Anterior cingulate cortex (tissue), 58 donors: ENCODE data around the gene AFAP1.

ENCODE experiments used
- DNase-seq, 58 donors: peaks; one replicate each; lab custom pipeline; 2025; lab: John Stamatoyannopoulos, UW

AFAP1 gene, protein sequence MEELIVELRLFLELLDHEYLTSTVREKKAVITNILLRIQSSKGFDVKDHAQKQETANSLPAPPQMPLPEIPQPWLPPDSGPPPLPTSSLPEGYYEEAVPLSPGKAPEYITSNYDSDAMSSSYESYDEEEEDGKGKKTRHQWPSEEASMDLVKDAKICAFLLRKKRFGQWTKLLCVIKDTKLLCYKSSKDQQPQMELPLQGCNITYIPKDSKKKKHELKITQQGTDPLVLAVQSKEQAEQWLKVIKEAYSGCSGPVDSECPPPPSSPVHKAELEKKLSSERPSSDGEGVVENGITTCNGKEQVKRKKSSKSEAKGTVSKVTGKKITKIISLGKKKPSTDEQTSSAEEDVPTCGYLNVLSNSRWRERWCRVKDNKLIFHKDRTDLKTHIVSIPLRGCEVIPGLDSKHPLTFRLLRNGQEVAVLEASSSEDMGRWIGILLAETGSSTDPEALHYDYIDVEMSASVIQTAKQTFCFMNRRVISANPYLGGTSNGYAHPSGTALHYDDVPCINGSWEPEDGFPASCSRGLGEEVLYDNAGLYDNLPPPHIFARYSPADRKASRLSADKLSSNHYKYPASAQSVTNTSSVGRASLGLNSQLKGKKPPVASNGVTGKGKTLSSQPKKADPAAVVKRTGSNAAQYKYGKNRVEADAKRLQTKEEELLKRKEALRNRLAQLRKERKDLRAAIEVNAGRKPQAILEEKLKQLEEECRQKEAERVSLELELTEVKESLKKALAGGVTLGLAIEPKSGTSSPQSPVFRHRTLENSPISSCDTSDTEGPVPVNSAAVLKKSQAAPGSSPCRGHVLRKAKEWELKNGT

DNA sequence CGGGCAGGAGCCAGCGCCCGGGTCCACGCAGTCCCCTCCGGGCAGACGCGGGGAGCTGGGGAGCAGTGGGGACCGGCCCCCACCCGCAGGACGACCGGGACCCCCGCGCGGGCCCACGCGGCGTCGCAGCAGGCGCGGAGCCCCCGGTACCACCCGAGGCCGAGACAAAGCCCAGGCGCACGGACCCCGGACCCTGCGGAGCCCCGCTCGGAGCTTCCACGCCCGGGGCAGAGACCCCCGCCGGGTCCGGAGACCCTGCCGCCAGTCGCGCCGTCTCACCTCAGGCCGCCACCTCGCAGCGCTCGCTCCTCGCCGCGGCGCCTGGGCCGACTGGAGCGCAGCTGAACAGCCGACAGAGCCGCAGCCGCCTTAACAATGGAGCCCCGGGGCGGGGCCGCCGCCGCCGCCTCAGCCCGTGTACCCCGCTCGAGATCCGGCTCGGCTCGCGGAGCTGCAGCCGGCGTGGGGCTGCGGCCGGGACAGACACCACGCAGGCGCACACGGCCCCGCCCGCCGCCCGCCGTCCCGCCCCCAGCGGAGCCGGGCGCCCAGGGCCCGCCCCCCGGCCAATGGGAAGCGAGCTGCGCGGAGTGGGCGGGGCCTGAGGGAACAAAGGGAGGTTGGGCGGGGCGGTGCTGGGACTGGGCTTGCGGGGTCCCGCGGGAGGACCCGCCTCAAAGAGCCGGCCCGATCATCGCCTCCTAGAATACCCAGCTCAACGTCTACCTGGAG is at the start of gene AFAP1:
AFAP1 (minus strand) TSS at position 485 of the 732 bp plus-strand sequence. CDS start 67,783 bp downstream, outside the sequence.
- DNase-seq, result peak in 55 of 58 donors; percentile 14 to 88 (median 77)

DNA sequence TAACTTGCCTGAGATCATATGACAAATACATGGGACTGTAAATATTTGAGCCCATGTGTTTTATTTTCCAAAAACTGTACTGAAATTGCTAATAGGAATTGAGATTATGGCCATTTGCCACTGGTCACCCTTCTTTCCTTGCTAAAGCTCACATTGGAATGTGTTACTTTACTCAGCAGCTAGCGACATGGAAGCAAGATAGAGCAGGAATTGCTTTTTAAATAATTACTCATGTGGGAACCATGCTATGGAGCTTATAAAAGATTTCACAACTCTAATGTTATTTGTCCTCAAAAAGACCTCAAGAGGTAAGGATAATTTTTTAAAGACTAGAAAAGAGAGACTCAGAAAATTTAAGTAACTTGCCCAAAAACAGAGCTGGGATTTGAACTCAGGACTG is 48.8 kb upstream of the AFAP1 start:
- no peak for DNase-seq

DNA sequence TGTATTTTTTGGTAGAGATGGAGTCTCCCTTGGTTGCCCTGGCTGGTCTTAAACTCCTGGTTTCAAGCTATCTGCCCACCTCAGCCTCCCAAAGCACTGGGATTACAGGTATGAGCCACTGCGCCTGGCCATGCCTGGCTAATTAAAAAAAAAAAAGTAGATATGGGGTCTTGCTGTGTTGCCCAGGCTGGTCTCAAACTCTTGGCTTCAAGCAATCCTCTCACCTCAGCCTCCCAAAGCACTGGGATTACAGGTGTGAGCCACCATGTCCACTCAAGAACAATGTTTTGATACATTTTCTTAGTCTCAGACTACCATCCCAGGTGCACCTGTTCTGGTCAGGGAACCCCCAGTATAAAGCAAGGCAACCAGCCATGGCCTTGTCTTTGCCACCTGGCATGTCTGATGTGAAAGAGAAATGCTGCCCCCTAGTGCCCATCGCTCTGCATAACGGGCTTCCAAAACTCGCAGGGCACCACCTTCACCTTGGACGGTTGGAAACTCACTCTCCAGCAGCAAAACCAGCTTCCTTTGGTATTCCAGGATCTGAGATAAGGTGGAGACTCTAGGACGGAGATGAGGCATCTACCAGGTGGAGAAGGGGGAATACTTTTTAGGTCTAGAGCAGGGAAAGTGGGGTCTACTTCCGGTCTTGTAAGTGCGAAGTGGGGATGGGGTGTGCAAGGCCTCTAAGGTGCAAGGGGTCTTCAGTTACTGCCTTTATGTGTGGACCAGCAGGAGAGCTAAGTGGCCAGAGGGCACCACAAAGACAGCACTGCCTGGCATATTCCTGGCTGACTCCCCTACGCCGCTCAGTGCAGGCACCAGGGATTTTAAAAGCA is 47.7 kb upstream of the AFAP1 start:
- DNase-seq, result peak in 51 of 58 donors; percentile 6 to 82 (median 42)

DNA sequence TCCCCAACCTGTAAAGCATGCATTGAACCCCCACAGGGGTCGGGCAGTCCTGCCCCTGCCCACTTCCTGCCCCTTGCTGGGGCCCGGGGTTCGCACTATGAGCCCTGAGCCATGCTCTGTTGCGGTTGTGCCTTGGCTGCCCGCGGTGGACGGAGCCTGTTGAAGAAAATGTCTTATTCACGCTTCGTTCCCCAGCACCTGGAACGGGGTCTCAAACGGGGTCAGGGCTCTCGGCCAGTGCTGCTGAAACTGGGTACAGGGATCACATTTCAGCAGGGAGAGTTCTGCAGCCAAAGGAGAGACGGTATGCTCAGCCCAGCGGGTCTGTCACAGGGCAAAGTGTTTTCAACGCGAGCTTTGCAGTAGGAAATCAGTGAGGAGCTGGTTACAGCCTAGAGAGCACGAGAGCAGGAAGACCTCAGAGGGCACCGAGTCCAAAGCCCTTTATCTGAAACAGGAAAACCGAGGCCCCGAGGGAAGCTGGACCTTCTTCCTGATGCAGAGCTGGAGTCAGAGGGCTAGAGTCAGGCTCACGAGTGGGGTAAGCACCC is 46.3 kb upstream of the AFAP1 start:
- no peak for DNase-seq

DNA sequence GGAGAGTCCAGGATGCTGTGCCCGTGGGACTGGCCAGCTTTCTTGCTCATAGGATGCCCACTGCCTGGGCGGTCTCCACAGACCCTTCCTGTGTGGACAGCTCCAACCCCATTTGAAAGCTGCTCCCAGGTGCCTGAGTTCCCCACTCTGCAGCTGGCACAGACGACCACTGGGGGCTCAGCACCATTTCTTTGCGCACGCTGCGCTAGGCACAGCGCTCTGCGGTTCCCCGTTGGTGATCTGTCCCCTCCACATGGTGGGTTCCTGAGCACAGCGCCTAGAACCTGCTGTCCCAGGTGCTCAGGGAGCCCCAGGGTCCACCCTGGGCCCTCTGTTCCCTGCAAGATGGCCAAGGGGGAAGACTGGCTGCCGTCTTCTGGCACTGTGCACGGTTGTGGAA is 45.4 kb upstream of the AFAP1 start:
- DNase-seq, result no peak

DNA sequence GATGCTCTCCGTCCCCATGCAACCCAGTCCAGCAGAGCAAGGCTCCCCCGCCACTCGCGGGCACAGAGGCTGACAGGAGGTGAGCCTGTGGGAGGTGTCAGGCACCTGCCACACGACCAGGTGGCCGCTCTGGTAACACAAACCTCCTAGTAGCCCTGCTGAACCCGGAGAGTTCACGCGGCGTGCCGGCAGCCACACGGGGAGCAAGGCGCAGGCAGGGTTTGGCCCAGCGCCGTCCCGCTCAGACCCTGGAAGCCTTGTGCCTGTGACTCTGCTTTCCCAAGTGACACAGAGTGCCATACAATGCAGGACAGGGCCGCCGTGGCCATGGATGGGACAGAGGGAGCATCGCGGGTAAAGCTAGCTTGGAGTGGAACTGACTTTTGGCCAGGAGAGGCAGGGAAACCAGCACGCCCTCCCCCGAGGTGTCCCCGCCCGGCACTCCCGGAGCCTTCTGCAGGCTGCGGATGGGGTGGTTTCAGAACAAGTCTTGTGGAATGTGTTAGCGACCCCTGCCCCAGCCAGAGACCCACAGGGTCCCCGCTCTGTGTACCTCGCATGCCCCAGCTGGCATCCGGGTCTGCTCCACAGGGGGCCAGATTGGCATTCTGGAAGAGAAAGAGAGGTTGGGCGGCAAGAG is 44.7 kb upstream of the AFAP1 start:
- DNase-seq, result no peak

DNA sequence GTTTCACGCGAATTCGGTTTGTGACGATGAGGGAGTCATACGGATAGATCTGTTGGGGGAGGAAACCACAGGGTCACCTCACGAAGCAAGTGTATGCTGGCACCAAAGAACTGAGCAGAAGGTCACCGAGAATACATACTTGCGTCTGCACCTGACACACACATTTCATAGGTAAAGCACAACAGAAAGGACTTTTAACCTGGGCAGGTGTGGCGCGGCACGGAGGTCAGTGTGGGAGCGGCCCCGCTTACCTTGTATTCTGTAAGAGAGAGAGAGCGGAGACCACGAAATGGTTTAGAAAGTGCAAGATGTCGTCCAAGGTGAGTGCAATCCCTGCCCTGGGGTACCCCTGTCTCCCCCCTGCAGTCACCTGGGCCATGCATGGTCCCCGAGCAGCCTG is 43.6 kb upstream of the AFAP1 start:
- no peak for DNase-seq

DNA sequence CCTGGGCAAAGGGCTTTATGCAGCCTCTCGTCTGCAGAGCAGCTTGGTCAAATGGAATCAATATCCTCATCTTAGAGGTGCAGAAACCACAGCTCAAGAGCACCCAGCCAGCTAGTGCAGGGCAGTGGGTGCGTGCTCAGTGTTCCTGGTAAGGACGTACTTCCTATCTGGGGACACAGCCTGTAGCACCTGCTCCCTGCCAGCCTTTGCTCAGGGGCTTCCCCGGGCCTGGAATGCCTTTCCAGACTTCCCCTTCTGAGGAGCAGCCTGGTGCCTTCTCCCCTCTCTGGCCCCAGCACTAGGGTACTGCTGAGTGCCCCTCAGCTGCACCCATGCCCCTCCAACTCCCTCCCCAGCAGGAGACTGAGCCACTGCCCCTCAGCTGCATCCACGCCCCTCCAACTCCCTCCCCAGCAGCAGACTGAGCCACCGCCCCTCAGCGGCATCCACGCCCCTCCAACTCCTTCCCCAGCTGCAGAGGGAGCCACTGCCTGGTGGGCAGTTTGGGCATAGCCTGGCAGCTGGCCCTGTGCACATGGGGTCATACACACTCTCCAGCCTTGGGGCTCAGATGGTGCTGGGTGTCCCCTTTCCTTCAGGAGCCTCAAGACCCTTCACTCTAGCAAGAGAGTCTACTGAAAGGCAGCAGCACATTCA is 42.2 kb upstream of the AFAP1 start:
- no peak for DNase-seq

DNA sequence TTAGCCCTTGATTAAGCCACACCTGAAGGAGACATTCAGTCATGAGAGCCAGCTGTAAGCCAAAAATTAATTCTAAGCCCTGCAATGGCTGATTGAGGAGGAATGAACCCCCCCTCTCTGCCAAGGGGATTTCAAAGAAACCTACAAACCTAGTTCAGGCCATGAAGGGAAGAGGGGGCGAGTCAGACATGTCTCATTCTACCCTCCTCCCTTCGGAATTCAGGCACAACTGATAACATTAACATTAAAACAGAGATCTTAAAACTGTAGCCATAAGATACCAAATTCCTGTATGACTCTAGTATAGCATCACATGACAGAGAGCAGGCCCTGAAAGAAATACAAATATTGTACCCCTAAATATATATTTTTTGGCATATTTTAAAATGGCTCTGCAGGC is 40.4 kb upstream of the AFAP1 start:
- DNase-seq, result no peak

DNA sequence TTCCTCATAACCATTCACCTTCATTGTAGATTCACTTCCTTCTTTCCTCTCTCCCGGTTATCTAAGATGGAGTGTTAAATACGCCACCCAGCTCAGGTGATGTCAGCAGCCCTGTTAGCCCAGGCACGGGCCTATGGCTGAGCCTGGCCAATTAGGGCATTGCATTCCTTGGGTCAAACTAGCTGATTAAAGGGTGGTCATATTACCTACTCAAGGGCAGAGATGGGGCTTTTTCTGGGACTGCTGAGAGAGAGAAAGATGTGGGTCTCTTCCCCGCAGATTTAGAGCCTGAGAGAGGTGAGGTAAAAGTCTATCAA is 39.9 kb upstream of the AFAP1 start:
- DNase-seq, result no peak

DNA sequence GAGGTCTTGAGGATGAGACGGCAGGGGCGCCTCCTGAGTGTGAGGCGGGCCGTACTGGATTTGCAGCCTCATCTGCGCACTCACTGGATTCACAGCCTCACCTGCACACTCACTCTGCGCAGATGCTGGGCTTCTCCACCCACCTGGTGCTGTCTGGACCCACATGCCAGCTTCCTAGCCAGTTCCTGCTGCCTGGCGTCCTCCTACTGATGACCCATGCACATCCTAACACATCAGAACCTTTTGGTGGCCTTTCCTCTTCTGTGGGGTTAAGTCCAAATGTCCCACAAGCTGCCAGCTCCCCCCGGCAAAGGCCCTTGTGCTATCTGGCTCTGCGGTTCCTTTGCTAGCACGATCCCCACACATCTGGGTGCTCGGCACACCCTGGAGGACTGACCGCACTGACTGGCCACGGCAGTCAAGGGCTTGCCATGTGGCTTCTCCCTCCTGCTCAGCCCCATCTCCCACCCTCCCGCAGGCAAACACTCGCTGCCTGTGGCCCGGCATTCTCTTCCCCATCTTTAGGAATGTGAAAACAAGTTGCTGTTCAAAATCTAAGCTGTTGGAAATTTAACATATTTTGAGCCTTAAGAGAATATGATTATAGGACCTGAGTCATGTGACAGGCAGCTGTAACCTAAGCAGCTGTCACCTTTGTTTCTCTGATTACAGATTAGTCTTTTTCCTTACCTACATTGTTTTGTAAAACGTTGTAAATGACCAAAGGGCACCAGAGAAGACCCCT is 39.4 kb upstream of the AFAP1 start:
- DNase-seq, result no peak

DNA sequence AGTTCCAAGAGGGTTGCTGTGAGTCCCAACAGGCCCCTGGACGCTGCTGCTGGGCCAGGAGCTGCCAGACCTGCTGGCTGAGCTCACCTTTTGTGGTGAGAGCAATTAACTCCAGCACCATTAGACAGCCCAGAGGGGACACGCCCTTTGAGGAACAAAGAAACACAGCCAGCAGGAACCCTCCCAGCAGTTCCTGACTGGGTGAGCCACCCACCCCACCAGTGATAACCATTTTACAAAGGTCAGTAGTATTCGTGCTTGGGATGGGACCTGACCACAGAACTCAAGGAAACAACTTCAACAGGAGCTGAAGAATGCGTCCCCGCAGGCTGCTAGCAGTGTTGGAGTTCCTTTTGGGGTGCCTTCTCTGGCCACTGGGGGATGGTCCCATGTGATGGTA is 38.8 kb upstream of the AFAP1 start:
- DNase-seq, result no peak

DNA sequence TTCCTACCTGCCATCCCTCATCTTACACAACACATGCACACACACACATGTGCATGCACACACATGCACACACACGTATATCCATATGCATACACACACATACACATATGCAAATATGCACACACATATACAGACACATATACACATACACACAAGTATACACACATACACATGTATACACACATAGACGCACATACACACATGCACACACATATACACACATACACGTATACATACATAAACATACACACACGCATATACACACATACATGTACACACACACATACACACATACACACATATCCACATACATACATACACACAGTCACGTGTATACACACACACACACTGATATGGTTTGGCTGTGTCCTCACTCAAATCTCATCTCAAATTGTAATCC is 37.0 kb upstream of the AFAP1 start:
- no peak for DNase-seq

DNA sequence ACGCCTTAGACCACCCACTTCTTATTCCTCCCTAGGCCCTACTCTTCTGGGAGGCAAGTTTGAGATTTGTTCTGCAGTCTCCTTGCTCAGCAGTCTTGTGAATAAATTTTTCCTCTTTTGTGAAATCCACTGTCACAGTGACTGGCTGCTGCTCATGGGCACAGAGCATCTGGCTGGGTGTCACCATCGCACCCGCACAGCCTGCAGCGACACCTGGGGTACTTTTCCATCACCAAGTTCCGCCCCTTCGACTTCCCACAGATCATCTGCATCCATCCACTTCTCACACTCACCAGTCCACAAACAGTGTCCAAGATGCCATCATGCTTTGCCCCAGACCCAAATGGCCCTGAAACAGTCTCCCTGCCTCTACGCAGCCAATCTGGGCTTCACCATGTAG is 36.4 kb upstream of the AFAP1 start:
- peak in 7 of 58 donors; percentile 19 to 57 (median 27) for DNase-seq

DNA sequence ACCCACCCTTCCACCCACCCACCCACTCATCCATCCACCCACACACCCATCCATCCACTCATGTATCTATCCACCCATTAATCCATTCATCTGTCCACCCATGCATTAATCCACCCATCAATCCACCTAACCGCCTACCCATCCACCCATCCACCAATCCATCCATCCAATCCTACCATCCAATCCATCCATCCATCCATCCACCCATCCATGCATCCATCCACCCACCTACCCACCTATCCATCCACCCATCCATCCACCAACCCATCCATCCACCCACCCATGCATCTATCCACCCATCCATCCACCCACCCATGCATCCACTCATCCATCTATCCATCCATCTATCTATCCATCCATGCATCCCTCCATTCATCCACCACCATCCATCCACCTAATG is 34.8 kb upstream of the AFAP1 start:
- DNase-seq, result no peak

DNA sequence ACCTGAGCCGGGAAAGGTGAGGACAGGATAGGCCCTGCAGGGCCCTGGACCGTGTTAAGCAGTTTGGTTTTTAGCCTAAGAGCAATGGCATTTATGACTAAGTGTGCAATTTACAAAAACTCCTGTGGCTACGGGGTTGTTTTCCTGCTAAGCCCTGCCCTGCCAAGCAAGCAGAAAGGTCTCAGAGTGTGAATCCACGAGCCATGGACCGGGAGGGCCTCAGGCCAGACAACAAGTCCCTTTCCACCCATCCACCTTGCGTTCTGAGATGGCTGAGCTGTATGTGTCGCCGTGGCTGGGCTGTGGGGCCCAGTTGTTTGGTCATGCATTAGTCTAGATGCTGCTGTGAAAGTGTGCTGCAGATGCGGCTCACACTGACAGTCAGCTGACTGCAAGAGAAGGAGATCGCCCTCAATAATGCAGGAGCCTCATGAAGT is 33.9 kb upstream of the AFAP1 start:
- DNase-seq, result peak in 4 of 58 donors; percentile 15 to 24 (median 18)

DNA sequence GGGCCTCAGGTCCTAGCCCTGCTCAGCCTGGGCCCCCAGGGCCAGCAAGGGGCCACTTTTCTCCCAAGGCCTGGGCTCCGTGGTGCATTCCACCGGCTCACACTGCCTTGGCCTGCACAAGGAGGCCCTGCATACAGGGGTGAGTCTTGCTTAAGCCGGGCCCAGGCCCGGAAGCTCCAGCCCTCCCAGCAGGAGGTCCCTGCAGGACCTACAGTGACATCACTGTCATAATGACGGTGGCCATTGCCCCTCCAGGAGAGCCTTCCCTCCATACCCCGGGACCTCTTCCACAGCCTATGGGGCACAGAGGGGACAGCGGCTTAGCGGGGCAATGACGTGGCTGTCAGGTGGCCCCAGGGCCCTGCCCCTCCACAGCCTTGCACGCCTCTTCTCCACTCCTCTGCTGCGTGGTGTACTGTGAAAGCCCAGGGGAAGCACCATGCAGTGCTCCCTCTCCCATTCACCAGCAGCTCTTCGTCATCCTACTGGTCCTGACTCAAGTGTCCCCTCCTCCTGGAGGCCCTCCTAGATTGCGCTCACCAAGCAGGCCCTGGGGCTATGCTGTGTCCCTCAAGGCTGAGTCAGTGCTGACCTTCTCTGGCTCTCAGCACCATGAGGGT is 32.3 kb upstream of the AFAP1 start:
- DNase-seq, result no peak
